ENCODE measurements around the gene CEP97.
A peak's percentile ranks its signal among the peaks of the same experiment; 100 is the strongest.

DNA sequence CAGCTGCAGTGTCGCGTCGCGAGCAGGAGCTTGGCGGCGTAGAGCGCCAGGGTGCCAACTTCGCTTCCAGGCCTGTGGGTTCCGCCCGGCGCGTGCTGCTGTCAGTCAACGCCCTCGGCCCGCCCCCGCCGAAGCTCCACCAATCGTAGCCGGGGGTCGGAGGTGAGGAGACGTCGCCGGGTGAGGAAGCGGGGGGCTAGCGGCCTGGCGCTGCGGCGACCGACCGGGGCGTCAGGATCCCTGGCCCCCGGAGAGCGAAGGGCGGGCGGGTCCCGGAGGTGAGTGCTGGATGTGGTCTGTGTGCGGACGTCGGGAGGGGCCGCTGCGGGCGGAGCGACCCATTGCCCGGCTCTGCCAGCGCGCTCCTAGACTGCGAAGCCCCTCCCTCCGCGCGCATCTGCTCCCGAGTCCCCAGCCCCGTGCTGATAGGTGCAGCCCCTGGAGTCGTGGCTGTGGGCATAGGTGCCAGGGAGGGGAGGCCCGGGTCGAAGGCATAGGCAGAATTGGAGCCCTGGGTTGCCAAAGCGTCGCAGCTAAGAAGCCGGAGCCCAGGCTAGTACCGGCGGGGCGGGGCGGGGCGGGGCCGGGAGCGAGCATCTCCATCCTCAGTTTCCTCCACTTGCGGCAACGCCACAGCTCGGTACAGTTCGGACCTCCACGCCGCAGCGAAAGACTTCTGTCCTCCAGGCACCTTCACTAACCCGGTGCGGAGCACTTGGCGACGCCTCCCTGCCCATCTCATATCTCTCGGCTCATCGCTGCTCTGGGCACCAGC, 54.8 kb downstream of the CEP97 start, which contains the start of gene NXPE3:
- TF ChIP-seq POLR2A (IDR thresholded peaks at IDR 0.05; ENCODE audit: low read length) = peak; percentile 42
- no peak for TF ChIP-seq GATA1 (IDR thresholded peaks at IDR 0.05; ENCODE audit: low read depth, low read length)
